Stimulated activated CD8-positive, alpha-beta memory T cell treated with anti-CD3 and anti-CD28 coated beads, Interleukin-12 subunit alpha, Interleukin-12 subunit beta, amount 100 ng/mL, for 4 hours (primary cell): ENCODE measurements around the gene FOXA1.

ENCODE experiments used
- DNase-seq: peaks from one replicate; pipeline ENCODE4 v3.0.0-alpha.2; 2020; ENCODE audit warnings: low read depth

Gene FOXA1

DNA sequence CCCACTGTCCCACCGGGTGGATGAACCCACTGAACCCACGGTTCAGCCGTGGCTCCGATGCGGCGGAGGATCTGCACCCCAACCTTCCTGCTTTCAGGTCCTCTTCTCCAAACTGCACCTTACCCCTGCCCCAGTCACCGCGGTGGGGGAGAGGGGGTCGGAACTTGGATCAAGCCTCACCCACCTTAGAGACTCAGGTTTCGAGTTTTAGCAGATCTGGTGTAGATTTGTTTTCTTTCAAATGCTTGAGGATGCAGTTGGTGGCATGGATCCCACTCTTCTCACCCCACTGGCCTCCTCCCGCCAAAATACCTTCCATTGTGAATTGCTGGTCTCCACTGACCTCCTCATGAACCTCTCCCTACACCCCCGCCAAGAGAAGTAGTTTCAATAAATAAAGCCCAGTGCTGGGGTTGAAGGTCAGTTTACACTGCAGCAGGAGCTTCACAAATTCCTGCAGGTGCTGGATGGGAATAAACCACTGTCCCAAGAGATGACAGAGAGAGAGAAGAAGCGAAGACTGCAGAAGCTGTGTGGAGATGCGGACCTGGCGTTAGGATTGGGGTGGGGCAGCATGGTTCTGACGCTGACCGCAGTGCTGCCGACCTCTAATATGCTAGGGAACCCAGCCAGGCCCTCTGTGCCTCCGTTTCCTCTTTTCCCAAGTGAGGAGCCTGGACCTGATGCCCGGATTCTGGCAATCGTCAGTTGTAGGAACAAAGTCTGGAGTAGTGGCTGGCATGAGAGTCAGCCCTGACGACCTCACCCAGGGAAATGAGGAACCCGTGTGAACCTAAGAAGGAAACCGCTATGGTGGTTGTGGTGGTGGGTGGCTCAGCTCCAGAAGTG is 7.8 kb upstream of the FOXA1 start:
- no peak for DNase-seq

DNA sequence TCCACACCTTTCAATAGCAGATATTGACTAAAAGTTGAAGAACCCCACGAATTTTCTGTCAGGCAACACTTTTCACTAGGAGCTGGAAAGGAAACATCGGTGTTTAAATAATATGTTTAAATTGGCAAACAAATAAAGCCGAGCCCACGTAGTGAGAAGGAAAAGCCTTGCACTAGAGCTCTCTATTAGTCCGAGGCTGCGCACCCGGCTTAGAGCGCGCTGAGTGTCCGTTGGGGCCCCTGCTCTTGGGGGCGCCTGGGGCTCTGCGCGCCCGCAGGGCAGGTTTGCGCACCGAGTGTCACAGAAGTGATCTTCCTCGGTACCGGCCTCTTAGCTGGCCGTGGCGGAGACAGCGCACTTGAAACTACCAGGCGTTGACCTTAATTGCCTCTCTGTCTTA is 6.8 kb upstream of the FOXA1 start:
- no peak for DNase-seq

DNA sequence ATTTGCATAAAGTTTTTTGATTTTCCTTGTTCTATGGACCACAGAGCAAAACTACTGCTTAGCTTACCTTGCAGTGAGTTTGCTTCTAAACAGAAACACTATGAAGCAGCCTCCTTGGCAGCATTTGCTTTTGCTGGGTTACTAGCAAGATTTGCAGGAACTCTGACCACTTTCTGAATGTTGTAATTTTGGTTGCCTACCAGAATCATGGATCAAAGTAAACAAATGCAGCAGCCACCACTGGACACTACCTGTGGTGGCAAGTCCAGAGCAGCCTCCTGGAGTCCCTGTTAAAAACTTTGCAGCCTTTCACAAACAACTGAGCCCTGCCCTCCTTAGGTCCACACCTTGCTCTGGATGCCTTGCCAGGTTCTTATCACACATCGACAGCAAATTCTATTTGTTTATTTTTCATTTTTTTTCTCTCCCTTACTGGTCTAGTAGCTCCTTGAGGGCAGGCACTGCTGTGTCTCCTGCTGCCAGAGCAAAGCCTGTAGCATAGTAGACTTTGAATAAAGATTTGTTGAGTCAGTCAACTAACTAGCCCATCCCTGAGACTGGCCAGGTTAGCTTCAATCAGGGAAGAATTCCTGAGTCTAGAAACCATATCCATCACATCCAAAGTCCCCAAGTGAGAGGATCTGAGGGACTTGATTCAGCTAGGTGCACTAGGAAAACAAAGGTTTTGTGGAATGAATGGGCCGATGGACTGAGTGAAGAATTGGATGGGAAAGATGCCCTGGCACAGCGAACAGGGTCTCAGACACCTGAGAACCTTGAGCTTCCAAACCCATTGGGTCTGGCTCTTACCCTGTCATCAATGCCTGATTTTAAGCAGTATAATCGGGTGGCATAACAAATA is 6.1 kb upstream of the FOXA1 start:
- no peak for DNase-seq

- DNase-seq: no peak
Measured at GRCh38 chr14:37599507-37600368, 4.7 kb upstream of the FOXA1 start.

DNA sequence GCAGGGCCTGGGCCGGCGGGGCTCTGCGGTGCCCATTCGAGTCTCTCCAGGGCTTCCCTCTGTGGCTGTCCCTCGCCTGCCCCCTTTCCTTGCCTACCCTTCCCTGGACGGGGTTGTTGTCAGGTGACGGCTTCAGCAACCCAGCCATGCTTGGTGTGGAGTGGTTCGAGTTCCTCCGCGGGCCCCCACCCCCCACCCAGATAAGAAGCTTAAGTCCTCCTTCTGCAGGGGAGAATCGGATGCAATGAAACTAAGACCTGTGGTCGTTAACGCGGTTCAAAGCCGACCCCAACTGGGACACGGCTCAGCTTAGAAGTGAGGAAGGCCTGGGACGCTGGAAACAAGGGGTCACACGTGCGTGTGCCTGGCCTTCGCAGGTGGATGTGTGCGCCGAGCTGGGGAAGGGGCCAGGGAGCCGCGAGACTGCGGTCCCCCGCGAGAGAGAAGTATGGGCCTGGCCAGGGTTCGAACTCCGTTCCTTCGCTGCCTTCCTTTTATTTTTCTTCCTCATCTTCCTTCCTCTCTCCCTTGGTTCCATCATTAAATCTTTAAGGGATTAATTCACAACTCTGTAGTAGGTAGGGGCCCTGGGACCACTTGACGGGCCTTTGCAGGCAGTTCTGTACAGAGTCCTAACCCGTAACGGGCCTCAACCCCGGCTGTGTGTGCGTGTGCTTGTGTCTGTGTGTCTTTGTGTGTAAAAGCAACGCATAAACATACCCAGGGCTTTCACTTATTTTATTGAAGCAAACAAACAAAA is 3.9 kb upstream of the FOXA1 start:
- no peak for DNase-seq

DNA sequence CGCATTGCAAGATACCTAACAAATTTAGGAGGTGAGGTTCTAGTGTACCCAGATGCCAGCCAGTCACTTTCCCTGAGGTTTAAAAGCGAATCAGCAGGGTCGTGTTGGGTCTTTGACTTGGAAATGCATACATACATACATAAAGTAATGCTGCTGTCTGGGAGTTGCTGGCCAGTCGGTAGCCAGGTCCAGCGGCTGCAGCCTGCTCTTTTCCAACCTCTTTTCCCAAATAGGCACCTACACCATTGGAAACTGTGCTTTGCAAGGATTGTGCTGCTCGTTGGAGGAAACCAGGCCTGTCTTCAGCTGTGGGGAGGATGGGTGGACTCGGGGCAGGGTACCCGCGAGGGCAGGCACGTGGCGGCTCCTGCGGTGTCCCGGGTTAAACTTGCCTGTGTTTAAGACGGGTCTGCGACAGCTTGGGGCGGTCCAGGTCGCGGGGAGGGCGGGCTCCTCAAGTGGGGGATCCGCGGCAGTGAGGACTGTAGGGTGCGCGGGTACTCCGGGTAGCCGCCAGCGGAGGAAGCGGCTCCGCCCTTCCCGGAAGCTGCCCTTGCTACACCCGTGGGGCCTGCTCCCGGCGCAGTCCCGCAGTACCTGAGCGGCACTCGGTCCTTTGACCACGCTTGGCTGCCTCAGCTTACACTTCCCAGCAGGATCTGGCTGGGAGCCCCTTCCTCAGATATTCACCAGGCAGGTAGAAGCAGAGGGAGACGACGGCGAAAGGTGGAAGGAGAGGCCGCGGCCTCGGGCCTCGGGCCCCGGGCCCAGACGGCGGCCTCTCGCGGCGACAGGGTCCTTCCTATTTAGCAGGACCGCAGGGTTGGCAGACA is 3.1 kb upstream of the FOXA1 start:
- DNase-seq: no peak

DNA sequence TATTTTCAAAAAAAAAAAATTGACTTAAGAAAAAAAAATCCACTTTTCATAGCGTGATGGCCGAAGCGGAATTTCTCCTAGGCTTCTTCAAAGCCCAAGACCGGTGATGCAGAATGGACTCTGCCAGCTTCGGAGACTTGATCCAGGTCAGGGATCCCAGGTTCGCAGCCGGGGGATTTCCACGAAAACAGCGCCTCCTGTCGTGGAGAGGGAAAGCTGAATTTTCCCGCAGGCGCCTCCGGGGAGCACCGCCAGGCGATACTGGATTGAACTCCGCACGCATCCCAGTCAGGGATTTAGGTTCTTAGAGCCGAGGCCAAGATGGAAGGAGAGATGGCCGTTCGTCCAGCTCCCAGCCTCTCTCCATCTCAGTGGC is 2.5 kb upstream of the FOXA1 start:
- DNase-seq: no peak

GRCh38 chr14:37596790-37597472 is 1.9 kb upstream of the FOXA1 start:
- DNase-seq: no peak

- DNase-seq: peak; percentile 19
Measured at GRCh38 chr14:37595809-37596621, 966 bp upstream of the FOXA1 start.

GRCh38 chr14:37594238-37594970 is 645 bp downstream of the FOXA1 start:
- no peak for DNase-seq

DNA sequence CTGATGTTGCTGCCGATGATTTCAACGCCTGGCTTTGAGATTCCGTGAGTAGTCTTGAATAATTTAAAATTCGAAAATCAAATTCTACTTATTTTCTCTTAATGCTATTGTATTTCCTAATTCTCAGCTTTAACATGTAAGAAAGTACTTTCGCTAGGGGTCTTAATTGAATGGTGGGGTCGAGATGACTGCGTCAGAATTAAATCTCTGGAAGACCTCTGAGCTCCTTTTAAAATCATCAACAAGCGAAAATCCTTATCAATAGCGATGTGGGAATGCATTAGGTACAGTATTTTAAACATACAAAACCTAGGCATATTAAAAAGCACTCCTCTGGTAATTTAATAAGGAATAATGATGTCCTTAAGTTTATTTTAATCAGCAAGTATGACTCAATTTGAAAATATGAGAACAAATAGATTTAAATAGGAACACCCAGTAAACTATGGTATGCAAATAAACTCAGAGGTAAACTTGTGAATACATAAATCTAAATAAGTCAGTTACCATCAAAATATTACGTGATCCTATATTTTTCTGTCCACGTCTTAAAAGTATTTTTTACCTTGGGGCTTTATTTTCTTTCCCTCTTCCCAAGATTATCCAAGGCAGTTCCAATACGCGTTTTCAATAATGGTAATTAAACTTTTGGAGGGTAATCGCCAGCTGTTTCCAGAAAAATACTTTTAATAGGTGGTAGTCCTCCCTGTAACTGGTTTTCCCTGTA is 1.4 kb downstream of the FOXA1 start:
- DNase-seq: no peak

- DNase-seq: no peak
Measured at GRCh38 chr14:37592482-37593408, 2.3 kb downstream of the FOXA1 start.

DNA sequence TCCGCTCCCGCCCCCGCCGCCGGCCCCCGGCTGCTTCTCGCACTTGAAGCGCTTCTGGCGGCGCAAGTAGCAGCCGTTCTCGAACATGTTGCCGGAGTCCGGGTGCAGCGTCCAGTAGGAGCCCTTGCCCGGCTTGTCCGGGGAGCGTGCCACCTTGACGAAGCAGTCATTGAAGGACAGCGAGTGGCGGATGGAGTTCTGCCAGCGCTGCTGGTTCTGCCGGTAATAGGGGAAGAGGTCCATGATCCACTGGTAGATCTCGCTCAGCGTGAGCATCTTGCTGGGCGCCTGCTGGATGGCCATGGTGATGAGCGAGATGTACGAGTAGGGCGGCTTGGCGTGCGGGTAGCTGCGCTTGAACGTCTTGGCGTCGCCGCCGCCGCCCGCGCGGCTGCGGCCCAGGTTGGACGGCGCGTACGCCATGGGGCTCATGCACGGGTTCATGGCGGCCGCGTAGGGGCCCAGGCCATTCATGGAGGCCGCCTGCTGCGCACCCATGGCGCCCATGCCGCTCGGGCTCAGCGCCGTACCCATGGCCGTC is 3.0 kb downstream of the FOXA1 start:
- no peak for DNase-seq

DNA sequence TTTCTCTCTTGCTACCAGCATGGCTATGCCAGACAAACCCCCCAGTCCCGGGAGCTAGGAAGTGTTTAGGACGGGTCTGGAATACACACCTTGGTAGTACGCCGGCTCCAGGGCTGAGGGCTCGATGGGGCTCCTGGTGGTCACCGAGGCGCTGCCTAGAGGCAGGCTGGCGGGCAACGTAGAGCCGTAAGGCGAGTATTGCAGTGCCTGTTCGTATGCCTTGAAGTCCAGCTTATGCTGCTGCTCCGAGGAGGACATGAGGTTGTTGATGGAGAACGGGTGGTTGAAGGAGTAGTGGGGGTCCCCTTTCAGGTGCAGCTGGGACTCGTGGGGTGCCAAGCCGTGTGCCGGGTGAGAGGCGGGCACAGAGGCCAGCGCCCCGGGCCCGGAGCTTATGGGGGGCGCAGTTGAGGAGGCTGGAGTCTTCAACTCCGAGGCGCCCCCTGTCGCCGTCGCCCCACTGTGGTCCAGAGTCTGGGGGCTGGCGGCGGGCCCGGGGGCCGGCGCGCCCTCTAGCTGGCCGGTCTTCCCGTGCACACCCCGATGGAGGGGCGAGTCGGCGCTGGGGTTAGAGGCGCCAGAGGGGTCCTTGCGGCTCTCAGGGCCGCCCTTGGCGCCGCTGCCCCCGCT is 3.6 kb downstream of the FOXA1 start:
- no peak for DNase-seq

DNA sequence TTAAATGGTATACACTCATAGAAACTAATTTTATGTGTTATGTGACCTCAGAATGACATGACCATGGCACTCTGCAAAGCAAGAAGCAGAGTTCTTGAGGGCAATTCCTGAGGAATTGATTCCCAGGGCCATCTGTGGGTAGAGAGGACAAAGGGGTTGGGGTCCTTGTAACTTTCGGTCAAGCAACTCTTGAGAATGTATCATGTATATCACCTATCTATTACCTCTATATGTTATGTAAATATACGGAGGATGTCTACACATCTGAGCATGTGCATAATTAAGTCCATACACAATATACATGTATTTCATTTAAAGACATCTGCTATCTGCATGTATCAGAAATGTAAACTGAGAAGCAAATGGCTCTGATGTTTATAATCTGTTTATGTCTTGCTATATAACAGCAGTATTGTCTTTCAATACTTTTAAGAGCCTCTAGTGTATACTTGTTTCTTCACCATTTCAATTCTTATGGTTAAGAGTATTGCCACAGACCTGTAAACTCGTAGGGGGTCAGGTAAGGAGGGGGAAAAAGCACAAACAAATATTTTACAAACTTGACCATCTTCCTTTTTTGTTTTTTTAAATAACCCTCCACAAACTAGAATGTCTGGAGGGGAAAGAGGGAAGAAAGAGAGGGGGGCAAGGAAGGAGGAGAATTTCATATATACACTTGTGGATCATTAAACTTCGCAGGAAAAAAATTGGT is 4.5 kb downstream of the FOXA1 start:
- DNase-seq: no peak
